Gastrocnemius medialis (tissue), 4 donors: ENCODE measurements around the gene UBE3A.

ENCODE experiments used
- CTCF ChIP-seq, 5 experiments: fragments of 450-650 bp in 3 of 5; fragments of 200-600 bp in 2 of 5; sonication (generic) in 2 of 5; IDR thresholded peaks in 4 of 5; conservative IDR thresholded peaks in 1 of 5; 1 replicate in 4 of 5; 2 replicates in 1 of 5; pipeline ENCODE4 v1.5.1; 2016 to 2019; ENCODE audit warnings: antibody characterized with exemption in 5 of 5, mild to moderate bottlenecking in 3 of 5, moderate library complexity in 3 of 5
- POLR2A ChIP-seq, 2 donors: fragments of 450-650 bp; IDR thresholded peaks; one replicate each; pipeline ENCODE4 v1.6.1; 2017; ENCODE audit warnings: antibody characterized with exemption in 2 of 2, mild to moderate bottlenecking in 2 of 2, moderate library complexity in 2 of 2

GRCh38 chr15:25381579-25381978 lies 57.2 kb downstream of the UBE3A start:
- no peak for TF ChIP-seq CTCF (IDR thresholded peaks at IDR 0.05 in 4 of 5, conservative IDR thresholded peaks at IDR 0.05 in 1 of 5)
- no peak for TF ChIP-seq POLR2A (IDR thresholded peaks at IDR 0.05)
